HL-60 (cell line): Measurements from ENCODE around the gene BBC3.

Source experiments
- CTCF ChIP-seq: IDR thresholded peaks from one replicate; pipeline ENCODE4 v1.5.1; 2011; ENCODE audit warnings: low read length, control low read depth, inconsistent platforms; ENCODE audit not compliant: insufficient read depth
- POLR2AphosphoS5 ChIP-seq: IDR thresholded peaks from 2 replicates; pipeline ENCODE4 v1.6.1; 2012; ENCODE audit warnings: low read depth
- TF ChIP-seq, protein P1 (sequence below): IDR thresholded peaks from 2 replicates; pipeline ENCODE4 v1.6.1; 2012; ENCODE audit warnings: low read depth; ENCODE audit not compliant: insufficient replicate concordance

- 0 out of 2 replicates have a peak, but pooled peaks have one; percentile 2 for TF ChIP-seq POLR2AphosphoS5
- TF ChIP-seq CTCF = no peak
- TF ChIP-seq, protein P1, sequence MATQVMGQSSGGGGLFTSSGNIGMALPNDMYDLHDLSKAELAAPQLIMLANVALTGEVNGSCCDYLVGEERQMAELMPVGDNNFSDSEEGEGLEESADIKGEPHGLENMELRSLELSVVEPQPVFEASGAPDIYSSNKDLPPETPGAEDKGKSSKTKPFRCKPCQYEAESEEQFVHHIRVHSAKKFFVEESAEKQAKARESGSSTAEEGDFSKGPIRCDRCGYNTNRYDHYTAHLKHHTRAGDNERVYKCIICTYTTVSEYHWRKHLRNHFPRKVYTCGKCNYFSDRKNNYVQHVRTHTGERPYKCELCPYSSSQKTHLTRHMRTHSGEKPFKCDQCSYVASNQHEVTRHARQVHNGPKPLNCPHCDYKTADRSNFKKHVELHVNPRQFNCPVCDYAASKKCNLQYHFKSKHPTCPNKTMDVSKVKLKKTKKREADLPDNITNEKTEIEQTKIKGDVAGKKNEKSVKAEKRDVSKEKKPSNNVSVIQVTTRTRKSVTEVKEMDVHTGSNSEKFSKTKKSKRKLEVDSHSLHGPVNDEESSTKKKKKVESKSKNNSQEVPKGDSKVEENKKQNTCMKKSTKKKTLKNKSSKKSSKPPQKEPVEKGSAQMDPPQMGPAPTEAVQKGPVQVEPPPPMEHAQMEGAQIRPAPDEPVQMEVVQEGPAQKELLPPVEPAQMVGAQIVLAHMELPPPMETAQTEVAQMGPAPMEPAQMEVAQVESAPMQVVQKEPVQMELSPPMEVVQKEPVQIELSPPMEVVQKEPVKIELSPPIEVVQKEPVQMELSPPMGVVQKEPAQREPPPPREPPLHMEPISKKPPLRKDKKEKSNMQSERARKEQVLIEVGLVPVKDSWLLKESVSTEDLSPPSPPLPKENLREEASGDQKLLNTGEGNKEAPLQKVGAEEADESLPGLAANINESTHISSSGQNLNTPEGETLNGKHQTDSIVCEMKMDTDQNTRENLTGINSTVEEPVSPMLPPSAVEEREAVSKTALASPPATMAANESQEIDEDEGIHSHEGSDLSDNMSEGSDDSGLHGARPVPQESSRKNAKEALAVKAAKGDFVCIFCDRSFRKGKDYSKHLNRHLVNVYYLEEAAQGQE = no peak
These were observed 25.9 kb upstream of the BBC3 start for GRCh38 chr19:47256693-47257410.
